SJCRH30 (cell line): ENCODE measurements around the gene GOLGA5. TPM values are rescaled to one million over a fixed set of nuclear protein-coding genes. Genes with fewer than 3 reads are reported as not detected.
"Not testable (repeated sequence)": the region's sequence is repeated elsewhere in the genome, so short reads cannot be mapped to it uniquely, and the experiment has no call there.

Experiments
- DNase-seq, 2 experiments: peaks; one replicate each; pipeline ENCODE4 v3.0.0-alpha.2; 2015 to 2020
- H3K27ac ChIP-seq: fragments of 250-450 bp; sonication (Bioruptor Pico); 2 replicates; pipeline ENCODE4 v1.5.1; 2020; ENCODE audit warnings: mild to moderate bottlenecking, moderate library complexity
- H3K27me3 ChIP-seq: fragments of 250-450 bp; sonication (Bioruptor Pico); 2 replicates; pipeline ENCODE4 v1.5.1; 2020; ENCODE audit warnings: mild to moderate bottlenecking, moderate library complexity
- H3K36me3 ChIP-seq: fragments of 250-450 bp; sonication (Bioruptor Pico); 2 replicates; pipeline ENCODE4 v1.5.1; 2020; ENCODE audit warnings: mild to moderate bottlenecking, moderate library complexity
- H3K4me1 ChIP-seq: fragments of 250-450 bp; sonication (Bioruptor Pico); 2 replicates; pipeline ENCODE4 v1.5.1; 2020; ENCODE audit warnings: mild to moderate bottlenecking, moderate library complexity
- H3K4me3 ChIP-seq: fragments of 250-450 bp; sonication (Bioruptor Pico); 2 replicates; pipeline ENCODE4 v1.5.1; 2020; ENCODE audit warnings: mild to moderate bottlenecking, moderate library complexity
- H3K9me3 ChIP-seq: fragments of 250-450 bp; sonication (Bioruptor Pico); replicated peaks from 2 replicates; pipeline ENCODE4 v1.5.1; 2020; ENCODE audit warnings: mild to moderate bottlenecking, moderate library complexity
- total RNA-seq: library from RNA; depleted of rRNA; stranded (reverse); fragments of >200 nt; shearing (Covaris generic); gene quantifications from 2 replicates; pipeline ENCODE4 v1.2.3, GENCODE V29; 2014

GOLGA5 gene
- total RNA-seq, 1 experiment from 2014 or later, result 22.2 TPM

DNA sequence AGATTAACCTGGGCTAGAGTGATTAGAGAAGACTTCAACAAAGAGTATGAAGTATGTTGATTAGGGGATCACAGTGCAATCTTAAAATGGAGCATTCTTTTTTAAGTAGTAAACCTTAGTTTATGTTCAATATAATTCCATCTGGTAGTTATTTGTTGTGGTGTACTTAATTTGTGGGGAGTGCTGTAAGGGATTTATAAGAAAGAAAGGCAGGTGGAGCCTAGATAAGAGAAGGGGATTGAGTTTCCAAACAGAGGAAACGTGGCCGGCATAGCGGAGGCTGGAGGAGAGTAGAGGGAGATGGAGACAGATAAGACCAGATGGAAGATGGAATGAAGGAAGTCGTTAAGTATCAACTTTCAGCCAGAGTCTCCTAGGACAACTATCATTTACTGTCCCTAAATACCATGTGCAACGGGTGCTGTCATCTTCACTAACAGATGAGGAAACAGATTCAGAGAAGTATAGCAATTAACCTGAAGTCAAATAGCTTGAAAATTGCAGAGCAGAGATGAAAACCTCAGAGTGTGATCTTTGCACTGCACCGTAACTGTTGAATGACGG, 38.1 kb downstream of the GOLGA5 start:
- Histone ChIP-seq H3K27ac (no peak overlapping the region), H3K9me3 (no peaks in the 10 kb centered on the region), H3K4me1 (peaks cover 18% of the 10 kb centered on the region), H3K27me3 (no peaks in the 10 kb centered on the region), H3K36me3 (peaks cover 17% of the 10 kb centered on the region), H3K4me3 (no peak overlapping the region)
- peak in 1 of 2 experiments; percentile 60 for DNase-seq

DNA sequence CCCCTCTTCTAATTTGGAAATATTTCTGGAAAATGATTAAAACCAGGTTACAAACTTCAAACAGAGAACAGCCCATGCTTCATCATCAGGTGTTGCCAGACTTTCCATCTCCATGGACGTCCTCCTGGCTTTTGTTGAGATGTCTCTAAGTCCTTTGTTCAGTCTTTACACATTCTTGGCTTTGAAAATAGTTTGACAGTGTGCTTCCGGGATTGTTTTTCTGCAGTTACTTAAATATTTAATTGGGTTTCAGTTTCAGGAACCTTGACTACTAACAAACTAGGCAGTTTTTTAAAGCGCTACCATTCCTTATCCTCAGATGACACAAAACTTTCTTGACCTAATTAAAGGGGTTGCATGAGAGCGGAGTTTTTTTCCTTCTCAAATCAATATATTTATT, 47.8 kb downstream of the GOLGA5 start:
- DNase-seq, result no peak
- H3K27me3 ChIP-seq, result no peaks in the 10 kb centered on the region
- no peak overlapping the region for H3K4me3 ChIP-seq
- no peak overlapping the region for H3K27ac ChIP-seq
- no peaks in the 10 kb centered on the region for H3K36me3 ChIP-seq
- H3K9me3 ChIP-seq, result no peaks in the 10 kb centered on the region
- H3K4me1 ChIP-seq, result peaks cover under 1% of the 10 kb centered on the region; the same call in 1 of the 2 replicates

DNA sequence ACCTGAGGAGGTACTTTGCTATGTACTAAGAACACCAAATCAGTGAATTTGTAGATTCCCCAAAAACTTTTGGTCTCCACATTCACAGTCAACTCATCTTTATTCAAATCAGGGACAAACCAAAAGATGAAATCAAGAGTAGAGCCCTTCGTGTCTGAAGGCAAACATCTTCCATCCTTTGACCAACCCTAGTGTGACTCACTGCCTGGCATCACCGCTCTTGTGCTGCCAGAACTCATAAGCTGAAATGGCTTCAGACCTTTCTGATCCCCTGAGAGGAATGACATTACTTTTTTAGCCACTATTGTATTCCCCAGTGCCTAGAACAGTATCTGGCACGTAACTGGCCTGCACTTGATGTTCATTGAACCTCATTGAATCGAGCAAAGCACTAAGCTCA, 50.1 kb downstream of the GOLGA5 start:
- Histone ChIP-seq H3K36me3 (no peaks in the 10 kb centered on the region), H3K4me1 (peaks cover 8% of the 10 kb centered on the region; the same call in 1 of the 2 replicates), H3K27ac (no peak overlapping the region), H3K9me3 (no peaks in the 10 kb centered on the region), H3K4me3 (no peak overlapping the region), H3K27me3 (no peaks in the 10 kb centered on the region)
- no peak for DNase-seq

DNA sequence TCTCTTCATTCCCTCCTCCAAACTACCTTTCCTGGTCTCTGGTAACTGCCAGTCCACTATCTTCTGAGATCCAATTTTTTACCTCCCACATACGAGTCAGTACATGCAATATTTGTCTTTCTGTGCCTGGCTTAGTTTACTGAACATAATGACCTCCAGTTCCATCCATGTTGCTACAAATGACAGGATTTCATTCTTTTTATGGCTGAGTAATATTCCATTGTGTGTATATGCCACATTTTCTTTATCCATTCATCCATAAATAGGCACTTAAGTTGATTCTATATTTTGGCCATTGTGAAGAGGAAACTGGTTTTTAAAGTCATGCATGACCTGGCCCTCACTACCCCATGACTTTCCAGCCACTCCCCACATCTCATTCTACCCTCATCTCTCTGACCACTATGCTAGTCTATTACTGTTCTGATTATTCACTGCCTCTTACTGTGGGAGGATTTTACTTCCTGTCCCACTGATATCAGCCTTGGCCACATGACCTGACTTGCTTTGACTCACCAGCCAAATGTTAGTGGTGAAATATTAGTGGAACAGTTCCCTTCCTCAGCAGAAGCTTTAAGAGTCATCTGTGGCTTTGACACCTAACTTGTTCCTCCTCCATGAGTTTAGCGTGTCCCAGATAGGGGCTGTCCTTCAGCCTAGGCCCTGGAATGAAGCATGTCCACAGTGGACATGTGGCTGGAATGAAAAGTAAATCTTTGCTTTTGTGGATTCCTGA, 52.2 kb downstream of the GOLGA5 start:
- no peaks in the 10 kb centered on the region for H3K36me3 ChIP-seq

DNA sequence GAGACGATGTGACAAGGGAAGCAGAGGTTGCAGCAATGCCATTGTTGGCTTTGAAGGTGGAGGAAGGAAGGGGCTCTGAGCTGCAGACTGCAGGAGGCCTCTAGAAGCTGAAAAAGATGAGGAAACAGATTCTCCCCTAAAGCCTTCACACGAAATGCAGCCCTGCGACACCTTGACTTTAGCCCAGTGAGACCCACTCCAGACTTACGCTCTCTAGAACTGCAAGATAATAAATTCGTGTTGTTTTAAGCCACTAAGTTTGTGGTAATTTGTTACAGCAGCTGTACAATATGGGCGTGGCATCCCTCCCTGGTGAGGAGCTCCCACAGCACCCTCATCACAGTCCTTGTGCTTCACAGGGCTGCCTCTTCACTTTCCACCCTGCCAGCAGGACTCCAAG, 53.2 kb downstream of the GOLGA5 start:
- DNase-seq, result peak; percentile 29 to 43
- H3K27ac ChIP-seq, result no peak overlapping the region
- no peak overlapping the region for H3K4me3 ChIP-seq
- H3K4me1 ChIP-seq, result peaks cover 8% of the 10 kb centered on the region; the same call in 1 of the 2 replicates
- H3K36me3 ChIP-seq, result no peaks in the 10 kb centered on the region
- H3K27me3 ChIP-seq, result no peaks in the 10 kb centered on the region
- no peaks in the 10 kb centered on the region for H3K9me3 ChIP-seq

More for the DNA sequence above, 52.2 kb downstream of the GOLGA5 start:
- Histone ChIP-seq H3K27ac (no peak overlapping the region), H3K27me3 (no peaks in the 10 kb centered on the region), H3K4me3 (no peak overlapping the region), H3K4me1 (peaks cover 8% of the 10 kb centered on the region; the same call in 1 of the 2 replicates), H3K9me3 (no peaks in the 10 kb centered on the region)
- DNase-seq, result no peak

DNA sequence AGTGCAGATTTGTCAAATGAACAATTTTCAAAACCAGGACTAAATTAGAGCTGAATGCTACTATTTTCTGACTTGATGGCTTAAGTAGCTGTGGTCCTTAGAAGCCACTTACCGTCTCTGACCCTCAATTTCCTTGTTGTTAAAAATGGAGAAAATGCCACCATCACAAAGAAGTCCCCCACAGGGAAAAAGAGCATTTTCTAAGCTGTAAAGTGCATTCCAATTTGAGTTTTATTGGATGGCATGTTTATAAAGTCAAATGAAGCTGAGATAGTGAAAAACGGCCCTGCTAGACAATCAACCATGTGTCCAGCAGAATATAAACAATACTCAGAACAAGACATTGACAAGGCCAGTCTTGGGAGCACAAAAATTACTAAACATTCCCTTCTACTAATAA, 53.6 kb downstream of the GOLGA5 start:
- Histone ChIP-seq H3K36me3 (no peaks in the 10 kb centered on the region), H3K27me3 (no peaks in the 10 kb centered on the region), H3K9me3 (no peaks in the 10 kb centered on the region), H3K27ac (no peak overlapping the region), H3K4me3 (no peak overlapping the region), H3K4me1 (peaks cover 8% of the 10 kb centered on the region; the same call in 1 of the 2 replicates)
- no peak for DNase-seq

DNA sequence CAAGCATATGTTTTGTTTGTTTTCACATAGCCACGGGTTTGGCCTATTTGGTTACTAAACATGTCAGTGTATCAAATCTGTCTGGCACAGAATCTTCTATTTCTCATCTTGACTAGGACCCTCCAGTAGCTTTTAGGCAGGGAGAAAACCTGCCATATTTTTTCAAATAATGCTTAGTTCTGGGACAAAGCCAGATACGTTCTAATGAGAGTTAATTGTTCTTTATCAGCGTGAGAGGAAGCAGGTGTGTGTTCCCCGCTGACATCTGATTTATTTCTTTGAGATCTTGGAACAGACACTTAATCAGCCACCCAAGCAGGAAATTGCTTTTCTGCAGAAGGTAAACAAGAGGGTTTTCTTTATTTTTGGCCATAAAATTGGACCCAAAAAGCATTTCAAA, 54.8 kb downstream of the GOLGA5 start:
- Histone ChIP-seq H3K4me1 (peaks cover 8% of the 10 kb centered on the region; the same call in 1 of the 2 replicates), H3K27ac (no peak overlapping the region), H3K27me3 (no peaks in the 10 kb centered on the region), H3K36me3 (no peaks in the 10 kb centered on the region), H3K9me3 (no peaks in the 10 kb centered on the region), H3K4me3 (no peak overlapping the region)
- DNase-seq, result no peak

DNA sequence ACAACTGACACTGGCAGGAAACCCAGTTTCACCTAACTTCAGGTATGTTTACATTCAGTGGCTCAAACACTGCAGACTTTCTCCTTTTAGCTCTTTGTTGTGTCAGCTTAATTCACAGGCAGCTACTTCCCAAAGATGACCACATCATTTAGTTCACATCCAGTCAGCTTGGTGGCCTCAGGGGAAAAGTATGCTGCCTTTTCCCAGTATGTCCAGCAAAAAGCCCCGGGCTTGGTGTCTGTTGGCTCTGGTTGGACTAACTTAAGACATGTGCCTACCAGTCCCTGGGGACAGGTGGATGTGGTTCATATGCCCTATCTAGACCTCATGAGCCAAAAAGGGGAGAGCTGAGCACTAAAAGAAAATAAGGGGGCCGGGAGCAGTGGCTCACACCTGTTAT, 56.4 kb downstream of the GOLGA5 start:
- peak; percentile 28 to 38 for DNase-seq
- Histone ChIP-seq H3K4me1 (peaks cover 8% of the 10 kb centered on the region; the same call in 1 of the 2 replicates), H3K27ac (no peak overlapping the region), H3K36me3 (no peaks in the 10 kb centered on the region), H3K4me3 (no peak overlapping the region), H3K9me3 (no peaks in the 10 kb centered on the region), H3K27me3 (no peaks in the 10 kb centered on the region)

DNA sequence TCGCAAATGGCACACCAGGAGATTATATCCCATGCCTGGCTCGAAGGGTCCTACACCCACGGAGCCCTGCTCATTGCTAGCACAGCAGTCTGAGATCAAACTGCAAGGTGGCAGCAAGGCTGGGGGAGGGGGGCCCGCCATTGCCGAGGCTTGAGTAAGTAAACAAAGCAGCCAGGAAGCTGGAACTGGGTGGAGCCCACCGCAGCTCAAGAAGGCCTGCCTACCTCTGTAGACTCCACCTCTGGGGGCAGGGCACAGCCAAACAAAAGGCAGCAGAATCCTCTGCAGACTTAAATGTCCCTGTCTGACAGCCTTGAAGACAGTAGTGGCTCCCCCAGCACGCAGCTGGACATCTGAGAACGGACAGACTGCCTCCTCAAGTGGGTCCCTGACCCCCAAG, 59.0 kb downstream of the GOLGA5 start:
- H3K4me1 ChIP-seq, H3K4me3 ChIP-seq, H3K27me3 ChIP-seq, H3K27ac ChIP-seq, H3K9me3 ChIP-seq, DNase-seq, H3K36me3 ChIP-seq: not testable (repeated sequence)

DNA sequence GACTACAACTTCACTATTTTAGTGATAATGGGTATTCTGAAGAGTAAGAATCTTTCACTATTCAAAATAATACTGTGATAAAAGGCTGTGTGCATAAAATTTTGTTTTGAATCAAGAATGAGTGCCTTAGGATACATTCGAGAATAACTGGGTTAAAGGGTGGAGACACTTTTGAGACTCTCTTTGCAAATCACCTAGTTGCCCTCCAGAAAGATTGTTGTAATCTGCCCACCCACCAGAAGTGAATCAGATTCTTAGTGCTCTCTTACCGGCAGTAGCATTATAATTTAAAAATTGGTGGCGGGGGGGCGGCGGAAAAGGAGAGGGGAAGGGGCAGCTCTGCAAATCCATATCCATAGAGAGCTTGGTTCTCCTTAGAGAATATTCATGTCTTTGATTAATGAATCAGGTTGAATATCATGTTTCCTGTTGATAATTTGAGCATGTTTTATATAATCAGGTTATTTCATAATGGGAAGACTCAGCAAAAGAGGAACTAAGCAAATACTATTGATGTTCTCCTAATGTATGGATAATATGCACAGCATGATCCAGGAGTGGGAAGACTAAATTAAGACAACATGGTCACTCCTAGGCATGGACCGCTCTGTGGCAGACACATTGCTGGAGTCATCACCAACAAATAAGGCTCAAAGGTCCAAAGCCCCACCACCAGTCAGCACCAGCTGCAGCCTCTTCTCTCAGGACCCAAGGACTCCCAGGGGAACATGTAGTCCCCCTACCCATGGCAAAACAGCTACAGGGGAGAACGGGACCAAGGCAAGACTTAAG, 66.1 kb downstream of the GOLGA5 start:
- H3K27me3 ChIP-seq, result no peaks in the 10 kb centered on the region
- H3K9me3 ChIP-seq, result no peaks in the 10 kb centered on the region
- H3K4me3 ChIP-seq, result no peak overlapping the region
- H3K27ac ChIP-seq, result no peak overlapping the region
- no peaks in the 10 kb centered on the region for H3K36me3 ChIP-seq
- H3K4me1 ChIP-seq, result peaks cover 13% of the 10 kb centered on the region
- no peak for DNase-seq

DNA sequence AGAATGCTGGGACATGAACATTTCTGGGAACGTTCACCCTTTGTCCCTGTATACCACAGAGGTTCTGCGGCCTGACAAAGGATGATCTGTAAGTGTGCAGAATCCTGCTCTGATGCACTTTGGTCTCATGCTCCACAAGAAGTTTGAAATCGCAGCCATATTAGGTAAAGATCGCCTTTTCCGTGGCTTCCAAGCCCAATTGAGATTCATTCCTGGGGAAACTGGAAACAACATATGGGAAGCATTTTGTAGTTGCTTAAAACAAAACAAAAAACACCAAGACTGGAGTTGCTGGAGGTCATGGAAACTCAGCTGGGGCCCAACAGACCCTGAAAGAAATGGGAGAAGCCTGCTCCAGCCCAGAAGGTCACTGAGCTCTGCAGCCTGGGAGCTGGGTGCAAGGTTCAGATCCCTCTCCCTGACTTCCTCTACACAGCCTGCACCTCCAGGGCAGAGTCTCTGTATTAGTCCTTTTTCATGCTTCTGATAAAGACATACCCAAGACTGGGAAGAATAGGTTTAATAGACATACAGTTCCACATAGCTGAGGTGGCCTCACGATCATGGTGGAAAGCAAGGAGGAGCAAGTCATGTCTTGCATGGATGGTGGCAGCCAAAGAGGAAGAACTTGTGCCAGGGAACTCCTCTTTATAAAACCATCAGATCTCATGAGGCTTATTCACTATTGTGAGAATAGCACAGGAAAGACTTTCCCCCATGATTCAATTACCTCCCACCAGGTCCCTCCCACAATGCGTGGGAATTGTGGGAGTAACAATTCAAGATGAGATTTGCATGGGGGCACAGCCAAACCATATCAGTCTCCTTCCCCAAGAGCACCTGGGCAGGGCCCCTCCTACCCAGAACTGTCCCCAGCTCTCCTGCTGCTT, 68.0 kb downstream of the GOLGA5 start:
- no peaks in the 10 kb centered on the region for H3K27me3 ChIP-seq
- H3K9me3 ChIP-seq, result no peaks in the 10 kb centered on the region
- DNase-seq, result no peak
- no peak overlapping the region for H3K4me3 ChIP-seq
- no peak overlapping the region for H3K27ac ChIP-seq
- peaks cover 13% of the 10 kb centered on the region for H3K4me1 ChIP-seq
- no peaks in the 10 kb centered on the region for H3K36me3 ChIP-seq

DNA sequence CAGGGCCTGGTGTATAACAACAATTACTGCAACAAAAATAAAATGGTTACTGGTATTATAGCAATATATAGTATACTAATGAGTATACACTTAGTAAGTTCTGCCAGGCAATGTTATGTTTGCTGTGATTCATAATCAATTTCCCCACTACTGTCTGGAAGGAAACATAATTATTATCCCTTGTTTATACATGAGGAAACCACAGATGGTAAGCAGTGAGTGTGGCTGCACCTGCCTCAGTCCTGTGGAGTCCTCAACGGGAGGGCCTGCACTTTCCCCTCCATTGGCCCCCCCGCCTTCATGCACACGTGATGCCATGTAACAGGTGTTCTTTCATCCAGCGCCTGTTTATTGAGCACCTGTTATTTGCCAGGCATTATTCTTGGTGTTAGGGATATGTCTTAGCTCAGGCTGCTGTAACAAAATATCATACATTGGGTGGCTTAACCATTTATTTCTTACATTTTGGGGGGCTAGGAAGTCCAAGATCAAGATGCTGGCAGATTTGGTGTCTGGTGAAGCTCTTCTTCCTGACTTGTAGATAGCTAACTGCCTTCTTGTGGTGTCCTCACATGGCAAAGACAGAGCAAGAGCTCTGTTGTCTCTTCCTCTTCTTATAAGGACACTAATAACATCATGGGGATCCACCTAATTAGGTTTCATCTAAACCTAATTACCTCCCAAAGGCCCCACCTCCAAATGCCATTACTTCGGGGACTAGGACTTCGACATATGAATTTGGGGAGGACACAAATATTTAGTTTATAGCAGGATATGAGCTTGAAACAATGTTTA, 69.4 kb downstream of the GOLGA5 start:
- Histone ChIP-seq H3K4me3 (no peak overlapping the region), H3K9me3 (no peaks in the 10 kb centered on the region), H3K27ac (no peak overlapping the region), H3K27me3 (no peaks in the 10 kb centered on the region), H3K36me3 (no peaks in the 10 kb centered on the region), H3K4me1 (peaks cover 13% of the 10 kb centered on the region)
- peak; percentile 68 to 84 for DNase-seq

DNA sequence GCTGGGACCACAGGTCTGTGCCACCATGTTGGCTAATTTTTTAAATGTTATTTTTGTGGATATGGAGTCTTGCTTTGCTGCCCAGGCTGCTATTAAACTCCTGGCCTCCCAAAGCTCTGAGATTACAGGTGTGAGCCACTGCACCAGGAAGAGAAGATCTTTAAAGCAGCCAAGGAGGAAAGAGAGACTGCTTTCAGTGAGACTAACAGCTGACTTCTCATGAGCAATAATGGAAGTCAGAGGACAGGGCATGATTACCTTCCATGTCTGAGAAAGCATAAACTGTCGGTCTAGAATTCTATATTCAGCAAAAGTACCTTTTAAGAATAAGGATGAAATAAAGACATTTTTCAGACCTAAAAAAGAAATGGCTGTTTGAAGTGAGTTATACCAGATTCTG, 71.6 kb downstream of the GOLGA5 start:
- no peaks in the 10 kb centered on the region for H3K9me3 ChIP-seq
- no peaks in the 10 kb centered on the region for H3K27me3 ChIP-seq
- peaks cover 13% of the 10 kb centered on the region for H3K4me1 ChIP-seq
- no peak overlapping the region for H3K27ac ChIP-seq
- no peaks in the 10 kb centered on the region for H3K36me3 ChIP-seq
- no peak for DNase-seq
- no peak overlapping the region for H3K4me3 ChIP-seq
